B cell (primary cell): Measurements from ENCODE around the gene RALY.

Source experiments
- EZH2 ChIP-seq: IDR thresholded peaks from 2 replicates; pipeline ENCODE4 v1.6.1; 2012; ENCODE audit warnings: borderline replicate concordance, low read depth, mild to moderate bottlenecking, moderate library complexity, low read length; ENCODE audit not compliant: insufficient read depth, poor library complexity, severe bottlenecking
- TF ChIP-seq, protein P1 (sequence below): fragments of 200-600 bp; IDR thresholded peaks from one replicate; pipeline ENCODE4 v1.8.0; 2022; ENCODE audit warnings: antibody characterized with exemption, mild to moderate bottlenecking

DNA sequence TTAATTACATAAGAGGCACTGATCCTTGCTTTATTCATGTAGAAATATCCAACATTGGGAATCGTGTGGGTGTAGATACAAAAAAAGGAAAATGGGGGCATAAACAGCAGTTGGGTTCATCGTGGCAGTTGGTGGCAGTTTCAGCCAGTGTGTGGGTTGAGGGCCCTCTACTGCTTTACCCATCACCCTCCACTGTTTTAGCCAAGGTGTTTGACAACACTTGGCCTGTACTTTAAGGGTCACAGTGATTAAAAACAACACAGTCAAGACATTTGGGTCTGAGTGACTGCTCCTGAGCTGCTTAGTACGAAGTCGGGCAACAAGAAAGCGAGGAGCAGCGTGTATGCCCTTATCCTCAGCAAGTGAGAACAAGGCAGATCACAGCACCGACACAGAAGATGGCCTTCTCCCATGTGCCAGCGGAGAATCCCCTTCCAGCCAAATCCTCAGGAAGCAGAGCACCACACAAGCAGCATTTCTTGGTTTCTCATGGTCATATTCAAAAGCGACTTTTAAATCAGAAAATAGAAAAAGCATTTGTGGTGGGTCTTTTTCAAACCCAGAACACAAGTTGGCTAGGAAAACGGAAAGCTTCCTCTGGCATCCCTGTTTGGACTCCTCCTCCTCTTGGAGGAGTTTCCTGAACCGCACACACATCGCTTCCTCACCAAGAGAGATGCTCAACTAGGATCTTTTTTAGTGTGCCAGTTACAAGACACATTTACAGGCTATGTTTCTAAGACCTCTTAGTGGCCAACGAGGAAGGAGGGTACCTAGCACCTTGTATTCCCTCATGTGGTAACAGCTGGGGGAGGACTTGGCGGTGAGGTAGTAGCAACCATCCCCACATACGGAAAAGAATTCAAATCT is 94.8 kb downstream of the RALY start:
- TF ChIP-seq EZH2, result no peak
- TF ChIP-seq, protein P1, sequence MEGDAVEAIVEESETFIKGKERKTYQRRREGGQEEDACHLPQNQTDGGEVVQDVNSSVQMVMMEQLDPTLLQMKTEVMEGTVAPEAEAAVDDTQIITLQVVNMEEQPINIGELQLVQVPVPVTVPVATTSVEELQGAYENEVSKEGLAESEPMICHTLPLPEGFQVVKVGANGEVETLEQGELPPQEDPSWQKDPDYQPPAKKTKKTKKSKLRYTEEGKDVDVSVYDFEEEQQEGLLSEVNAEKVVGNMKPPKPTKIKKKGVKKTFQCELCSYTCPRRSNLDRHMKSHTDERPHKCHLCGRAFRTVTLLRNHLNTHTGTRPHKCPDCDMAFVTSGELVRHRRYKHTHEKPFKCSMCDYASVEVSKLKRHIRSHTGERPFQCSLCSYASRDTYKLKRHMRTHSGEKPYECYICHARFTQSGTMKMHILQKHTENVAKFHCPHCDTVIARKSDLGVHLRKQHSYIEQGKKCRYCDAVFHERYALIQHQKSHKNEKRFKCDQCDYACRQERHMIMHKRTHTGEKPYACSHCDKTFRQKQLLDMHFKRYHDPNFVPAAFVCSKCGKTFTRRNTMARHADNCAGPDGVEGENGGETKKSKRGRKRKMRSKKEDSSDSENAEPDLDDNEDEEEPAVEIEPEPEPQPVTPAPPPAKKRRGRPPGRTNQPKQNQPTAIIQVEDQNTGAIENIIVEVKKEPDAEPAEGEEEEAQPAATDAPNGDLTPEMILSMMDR, result no peak
